OCI-LY7 (cell line): ENCODE measurements around the gene SLC5A11. TPM values are rescaled to one million over a fixed set of nuclear protein-coding genes. Genes with fewer than 3 reads are reported as not detected.

Experiments
- BruUV-seq: library from RNA; stranded (reverse); fragments of 400-500 nt; replicated peaks from 2 replicates; lab custom pipeline; 2021; lab: Mats Ljungman, UMichigan
- CTCF ChIA-PET: fragments of 300-600 bp; sonication (Branson Sonifier 250); formaldehyde crosslinking; loops from one replicate; lab custom pipeline; 2022; ENCODE audit warnings: antibody characterized with exemption; ENCODE audit not compliant: unreplicated experiment; lab: Charles Lee
- POLR2A ChIA-PET: fragments of 300-600 bp; sonication (Branson Sonifier 250); formaldehyde crosslinking; loops from one replicate; lab custom pipeline; 2022; ENCODE audit warnings: antibody characterized with exemption; lab: Charles Lee
- DNase-seq: peaks from one replicate; pipeline ENCODE4 v3.0.0-alpha.2; 2015; ENCODE audit warnings: low spot score
- H2AFZ ChIP-seq: fragments of 200-600 bp; sonication (generic), shearing (Covaris generic); 2 replicates; pipeline ENCODE4 v1.6.1; 2014; ENCODE audit warnings: mild to moderate bottlenecking, antibody characterized with exemption, low read length, moderate library complexity
- H3K27ac ChIP-seq: fragments of 200-600 bp; sonication (generic); 2 replicates; pipeline ENCODE4 v1.5.1; 2014; ENCODE audit warnings: mixed run types, low read depth, mild to moderate bottlenecking, moderate library complexity, low read length, inconsistent platforms; ENCODE audit not compliant: poor library complexity, severe bottlenecking
- H3K36me3 ChIP-seq: fragments of 200-600 bp; sonication (generic); 2 replicates; pipeline ENCODE4 v1.6.1; 2014; ENCODE audit warnings: mild to moderate bottlenecking, antibody characterized with exemption, low read length, moderate library complexity, mixed read lengths; ENCODE audit not compliant: insufficient read depth
- H3K4me1 ChIP-seq: fragments of 200-600 bp; sonication (generic); 2 replicates; pipeline ENCODE4 v1.5.1; 2014; ENCODE audit warnings: mild to moderate bottlenecking, low read length; ENCODE audit not compliant: insufficient read depth, poor library complexity, severe bottlenecking
- H3K4me2 ChIP-seq: fragments of 200-600 bp; sonication (generic); 2 replicates; pipeline ENCODE4 v1.6.1; 2014; ENCODE audit warnings: mild to moderate bottlenecking, low read length
- H3K4me3 ChIP-seq: fragments of 200-600 bp; sonication (generic); 2 replicates; pipeline ENCODE4 v1.5.1; 2014; ENCODE audit warnings: mild to moderate bottlenecking, low read depth, low read length; ENCODE audit not compliant: poor library complexity, severe bottlenecking
- H3K79me2 ChIP-seq: fragments of 200-600 bp; sonication (generic); 2 replicates; pipeline ENCODE4 v1.6.1; 2016; ENCODE audit warnings: low read depth, mild to moderate bottlenecking, low read length, moderate library complexity, mixed read lengths; ENCODE audit not compliant: insufficient read depth
- H3K9me2 ChIP-seq: fragments of 200-600 bp; sonication (generic); 2 replicates; pipeline ENCODE4 v1.6.1; 2016; ENCODE audit warnings: mild to moderate bottlenecking, low read length, mixed read lengths; ENCODE audit not compliant: insufficient read depth
- H3K9me3 ChIP-seq: fragments of 200-600 bp; sonication (generic); 2 replicates; pipeline ENCODE4 v1.6.1; 2014; ENCODE audit warnings: mild to moderate bottlenecking, mixed run types, low read length, mixed read lengths
- H4K20me1 ChIP-seq: fragments of 200-600 bp; sonication (generic); 2 replicates; pipeline ENCODE4 v1.6.1; 2014; ENCODE audit warnings: mild to moderate bottlenecking, antibody characterized with exemption, low read length, moderate library complexity, mixed read lengths; ENCODE audit not compliant: insufficient read depth
- CTCF ChIP-seq: fragments of 200-600 bp; sonication (generic); conservative IDR thresholded peaks from 2 replicates; pipeline ENCODE4 v1.5.1; 2014; ENCODE audit warnings: mild to moderate bottlenecking, antibody characterized with exemption, low read length, moderate library complexity, mixed read lengths
- EZH2phosphoT487 ChIP-seq: fragments of 200-600 bp; sonication (generic); IDR thresholded peaks from 2 replicates; pipeline ENCODE4 v1.6.1; 2018; ENCODE audit warnings: low read depth, borderline replicate concordance, mild to moderate bottlenecking, mixed run types, antibody characterized with exemption, low read length, moderate library complexity, mixed read lengths
- intact Hi-C: fragments of 100-400 bp; cut with micrococcal nuclease; formaldehyde crosslinking; loops from one replicate; pipeline ENCODE4 v1.10.0; 2022; ENCODE audit not compliant: unreplicated experiment
- total RNA-seq, 2 experiments: library from RNA; depleted of rRNA in 1 of 2; stranded (reverse); fragments of >200 nt in 1 of 2; shearing (Covaris generic) in 1 of 2; gene quantifications; 2 replicates each; pipeline ENCODE4 v1.2.3, GENCODE V29; 2014 to 2022

SLC5A11 gene
- total RNA-seq, 2 experiments from 2014 or later, result 1.0 TPM

- ChIA-PET CTCF (no interaction called here), POLR2A (no interaction called here)
- Histone ChIP-seq H3K9me3 (no peaks in the 10 kb centered on the region), H3K4me3 (no peak overlapping the region), H3K79me2 (no peaks in the 10 kb centered on the region), H3K27ac (no peak overlapping the region), H3K36me3 (no peaks in the 10 kb centered on the region), H4K20me1 (no peaks in the 10 kb centered on the region), H3K4me2 (no peak overlapping the region), H3K9me2 (no peaks in the 10 kb centered on the region), H2AFZ (no peak overlapping the region), H3K4me1 (no peaks in the 10 kb centered on the region)
- TF ChIP-seq EZH2phosphoT487 (no peak), CTCF (no peak)
- DNase-seq, result no peak
- intact Hi-C loops, result no loop called here
- no TSS peak for BruUV-seq
These were observed 30.5 kb downstream of the SLC5A11 start for GRCh38 chr16:24876231-24876630.

GRCh38 chr16:24879684-24880083 is 33.9 kb downstream of the SLC5A11 start:
- no peaks in the 10 kb centered on the region for H4K20me1 ChIP-seq
- no peak for DNase-seq
- no peaks in the 10 kb centered on the region for H3K9me2 ChIP-seq
- no peaks in the 10 kb centered on the region for H3K79me2 ChIP-seq
- BruUV-seq, result no TSS peak
- no peak for TF ChIP-seq EZH2phosphoT487
- TF ChIP-seq CTCF, result no peak
- ChIA-PET CTCF (no interaction called here), POLR2A (no interaction called here)
- H3K27ac ChIP-seq, result no peak overlapping the region
- no peak overlapping the region for H3K4me3 ChIP-seq
- H3K4me1 ChIP-seq, result no peaks in the 10 kb centered on the region
- no peaks in the 10 kb centered on the region for H3K36me3 ChIP-seq
- no peak overlapping the region for H2AFZ ChIP-seq
- H3K9me3 ChIP-seq, result no peaks in the 10 kb centered on the region
- intact Hi-C loops, result no loop called here
- no peak overlapping the region for H3K4me2 ChIP-seq

- DNase-seq, result peak; percentile 12
- Histone ChIP-seq H3K9me2 (no peaks in the 10 kb centered on the region), H4K20me1 (no peaks in the 10 kb centered on the region), H3K4me1 (no peaks in the 10 kb centered on the region), H3K79me2 (no peaks in the 10 kb centered on the region), H2AFZ (no peak overlapping the region), H3K9me3 (0 out of 2 replicates have a peak, but pooled peaks cover 5% of the 10 kb centered on the region), H3K4me2 (no peak overlapping the region), H3K27ac (no peak overlapping the region), H3K36me3 (no peaks in the 10 kb centered on the region), H3K4me3 (no peak overlapping the region)
- ChIA-PET POLR2A (no interaction called here), CTCF (no interaction called here)
- BruUV-seq, result no TSS peak
- TF ChIP-seq EZH2phosphoT487 (no peak), CTCF (no peak)
- intact Hi-C loops, result no loop called here
These were observed 38.0 kb downstream of the SLC5A11 start for GRCh38 chr16:24883714-24884151.
